GM21447 (cell line): ENCODE measurements around the gene MAP2K6.

Experiments
- ATAC-seq: cut with Tn5 transposase; IDR thresholded peaks from one replicate; pipeline ENCODE4 v1.9.1; 2021; ENCODE audit not compliant: unreplicated experiment

Gene MAP2K6

GRCh38 chr17:69414408-69415274 is at the start of gene MAP2K6:
TSS of gene MAP2K6 (plus strand) at chr17:69414697. CDS start at chr17:69414985, 288 bp downstream.
- peak; percentile 97 for ATAC-seq

GRCh38 chr17:69367298-69367697 is 47.2 kb upstream of the MAP2K6 start:
- peak; percentile 96 for ATAC-seq

GRCh38 chr17:69373069-69373468 is 41.4 kb upstream of the MAP2K6 start:
- ATAC-seq, result no peak

GRCh38 chr17:69375229-69375628 is 39.3 kb upstream of the MAP2K6 start:
- ATAC-seq, result no peak

- no peak for ATAC-seq
Observed at GRCh38 chr17:69388822-69389442, 25.6 kb upstream of the MAP2K6 start.

GRCh38 chr17:69390795-69391501 is 23.5 kb upstream of the MAP2K6 start:
- no peak for ATAC-seq

DNA sequence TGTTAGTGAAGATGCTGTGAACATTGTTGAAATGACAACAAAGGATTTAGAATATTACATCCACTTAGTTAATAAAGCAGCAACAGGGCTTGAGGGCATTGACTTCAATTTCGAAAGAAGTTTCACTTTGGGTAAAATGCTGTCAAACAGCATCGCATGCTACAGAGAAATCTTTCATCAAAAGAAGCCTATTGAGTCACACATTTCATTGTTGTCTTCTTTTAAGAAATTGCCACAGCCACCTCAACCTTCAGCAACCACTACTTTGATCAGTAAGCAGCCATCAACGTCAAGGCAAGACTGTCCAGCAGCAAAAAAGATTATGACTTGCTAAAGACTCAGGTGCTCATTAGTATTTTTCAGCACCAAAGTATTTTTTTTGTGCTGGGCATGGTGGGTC is 13.2 kb upstream of the MAP2K6 start:
- ATAC-seq, result no peak

DNA sequence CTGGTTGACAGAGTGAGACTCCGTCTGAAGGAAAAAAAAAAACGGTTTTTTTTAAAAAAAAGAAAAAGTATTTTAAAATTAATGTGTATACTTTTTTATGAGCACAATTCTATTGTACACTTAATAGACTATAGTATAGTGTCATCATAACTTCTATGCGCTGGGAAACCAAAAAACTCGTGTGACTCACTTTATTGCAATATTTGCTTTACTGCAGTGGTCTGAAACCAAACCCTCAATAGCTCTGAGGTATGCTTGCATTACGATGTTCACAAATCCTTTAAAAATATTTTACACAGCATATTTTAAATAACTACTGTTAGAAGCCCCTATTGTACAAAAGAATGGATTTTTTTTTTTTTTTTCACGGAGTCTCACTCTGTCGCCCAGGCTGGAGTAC is 12.4 kb upstream of the MAP2K6 start:
- no peak for ATAC-seq

DNA sequence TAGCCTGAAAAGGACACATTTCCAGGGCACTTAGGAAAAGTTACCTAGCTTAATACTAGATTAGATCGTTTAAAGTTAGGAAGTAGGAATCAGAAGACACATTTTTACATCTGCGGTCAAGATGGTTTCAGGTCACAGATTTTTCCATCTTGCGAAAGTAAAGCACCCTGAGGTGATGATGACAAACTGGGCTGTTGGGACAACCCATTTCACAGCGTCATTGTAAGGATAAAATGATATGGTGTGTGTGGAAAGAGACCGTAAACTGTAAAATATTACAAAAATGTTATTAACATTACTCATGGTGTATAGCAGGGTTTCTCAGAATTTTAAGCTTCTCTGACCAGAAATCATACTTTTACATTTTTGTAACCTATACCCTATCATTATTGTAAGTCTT is 10.1 kb upstream of the MAP2K6 start:
- no peak for ATAC-seq

GRCh38 chr17:69405096-69405495 is 9.4 kb upstream of the MAP2K6 start:
- ATAC-seq, result no peak

DNA sequence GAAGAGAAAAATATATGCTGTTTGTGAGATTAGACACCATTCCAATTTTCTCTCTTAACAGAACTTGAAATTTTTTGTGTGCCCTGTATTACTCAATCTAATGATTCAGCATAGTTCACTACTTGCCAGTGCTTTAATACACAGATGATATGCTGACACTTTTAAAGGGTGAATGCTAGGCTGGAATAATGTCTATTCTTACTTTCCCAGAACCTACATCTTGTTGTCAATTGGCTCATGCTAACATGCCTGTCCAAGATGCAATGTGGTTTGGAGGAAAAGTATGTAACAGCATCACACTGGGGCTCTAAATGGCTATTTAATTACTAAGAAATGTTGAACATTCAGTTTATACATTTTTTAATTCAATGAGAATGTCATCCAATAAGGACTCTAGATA is 7.6 kb upstream of the MAP2K6 start:
- no peak for ATAC-seq

GRCh38 chr17:69407759-69408158 is 6.7 kb upstream of the MAP2K6 start:
- ATAC-seq, result no peak

DNA sequence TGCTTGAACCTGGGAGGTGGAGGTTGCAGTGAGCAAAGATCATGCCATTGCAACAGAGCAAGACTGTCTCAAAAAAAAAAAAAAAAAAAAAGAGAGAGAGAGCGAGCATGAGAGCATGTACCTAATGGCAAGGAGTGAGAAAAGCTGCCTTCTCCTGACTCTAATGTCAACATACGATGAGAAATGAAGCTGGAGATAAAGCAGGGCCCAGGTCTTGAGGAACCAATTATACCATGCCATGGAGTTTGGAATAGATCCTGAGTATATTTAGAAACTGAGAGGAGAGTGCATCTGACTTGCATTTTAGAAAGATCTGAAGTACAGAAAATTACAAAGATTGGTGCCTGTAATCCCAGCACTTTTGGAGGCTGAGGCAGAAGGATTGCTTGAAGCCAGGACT is 3.8 kb upstream of the MAP2K6 start:
- no peak for ATAC-seq

DNA sequence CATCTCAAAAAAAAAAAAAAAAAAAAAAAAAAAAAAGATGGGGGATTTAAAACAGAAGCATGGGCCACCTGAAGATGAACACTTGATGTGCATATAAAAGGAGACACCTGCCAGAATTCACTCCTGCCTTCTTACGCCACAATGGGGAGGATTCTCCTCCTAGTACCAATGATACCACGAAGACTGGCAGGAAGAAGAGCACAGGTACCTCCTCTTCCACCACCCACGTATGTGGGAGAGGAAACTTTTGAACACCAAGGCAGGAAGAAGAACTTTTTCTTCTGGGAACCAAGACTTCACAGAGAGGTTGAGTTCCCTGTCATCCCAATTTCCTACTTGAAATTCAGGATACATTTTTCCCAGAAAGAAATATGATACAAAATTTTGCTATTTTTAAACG is 2.7 kb upstream of the MAP2K6 start:
- no peak for ATAC-seq

GRCh38 chr17:69412251-69412671 is 2.2 kb upstream of the MAP2K6 start:
- no peak for ATAC-seq

GRCh38 chr17:69415431-69415830 is 934 bp downstream of the MAP2K6 start:
- ATAC-seq, result no peak

DNA sequence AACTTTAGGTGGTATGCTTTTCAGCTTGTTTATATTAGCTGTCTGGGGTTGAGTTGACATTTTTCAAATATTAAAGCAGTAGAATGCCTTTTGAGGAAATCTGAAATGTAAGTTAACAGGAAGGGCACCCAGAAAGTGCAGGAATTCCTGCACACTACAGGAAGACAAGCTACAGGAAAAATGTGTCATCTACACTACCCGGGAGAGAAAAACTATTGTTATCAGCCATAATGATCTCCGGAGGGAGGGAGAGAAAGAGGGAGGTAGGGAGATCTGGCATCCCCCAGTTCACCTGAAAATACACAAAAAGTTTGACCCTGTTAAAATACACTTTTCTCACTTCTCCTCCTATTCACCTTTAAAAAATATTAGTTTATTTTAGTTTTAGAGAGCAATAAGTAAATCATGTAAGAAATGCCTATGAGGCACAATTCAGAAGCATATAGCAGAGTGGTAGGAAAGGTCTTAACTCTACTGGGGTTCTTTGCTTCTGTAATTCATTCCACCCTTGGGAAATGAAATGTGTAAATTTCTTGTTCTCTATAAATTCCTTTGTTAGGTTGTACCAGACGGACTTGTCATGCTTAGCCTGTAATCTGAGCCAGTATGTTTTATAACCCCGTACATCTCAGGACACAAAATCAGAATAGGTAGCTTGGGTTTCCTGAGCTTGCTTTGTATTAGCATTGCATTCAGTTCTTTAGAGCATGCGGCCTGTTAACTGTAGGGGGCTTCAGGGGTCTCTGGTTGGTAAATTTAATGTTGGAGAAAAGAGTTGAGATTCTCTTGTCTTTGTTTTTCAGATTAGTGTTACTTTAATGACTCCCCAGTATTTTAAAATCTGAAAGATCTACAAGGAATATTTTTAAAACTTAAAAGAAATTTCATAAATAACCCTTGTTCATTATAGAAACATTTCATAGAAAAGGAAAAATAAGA is 3.3 kb downstream of the MAP2K6 start:
- no peak for ATAC-seq

DNA sequence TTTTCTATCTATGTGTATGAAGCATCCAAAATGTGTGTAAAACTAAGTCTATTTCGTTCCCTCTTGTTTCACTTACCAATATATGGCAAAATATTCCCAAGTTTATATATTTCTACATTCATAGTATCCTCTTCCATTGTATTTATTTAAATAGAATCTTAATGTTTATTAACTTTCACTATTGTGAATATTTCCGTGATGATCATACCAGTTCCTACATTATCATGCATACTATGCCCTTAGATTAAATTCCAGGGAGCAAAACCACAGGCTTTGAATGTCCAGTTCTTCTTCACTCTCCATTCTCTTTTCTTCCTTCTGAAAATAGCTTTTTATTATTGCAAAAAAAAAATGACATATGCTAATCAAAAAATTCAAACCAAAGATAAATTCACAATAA is 4.0 kb downstream of the MAP2K6 start:
- no peak for ATAC-seq

GRCh38 chr17:69423450-69423849 is 9.0 kb downstream of the MAP2K6 start:
- ATAC-seq, result no peak

DNA sequence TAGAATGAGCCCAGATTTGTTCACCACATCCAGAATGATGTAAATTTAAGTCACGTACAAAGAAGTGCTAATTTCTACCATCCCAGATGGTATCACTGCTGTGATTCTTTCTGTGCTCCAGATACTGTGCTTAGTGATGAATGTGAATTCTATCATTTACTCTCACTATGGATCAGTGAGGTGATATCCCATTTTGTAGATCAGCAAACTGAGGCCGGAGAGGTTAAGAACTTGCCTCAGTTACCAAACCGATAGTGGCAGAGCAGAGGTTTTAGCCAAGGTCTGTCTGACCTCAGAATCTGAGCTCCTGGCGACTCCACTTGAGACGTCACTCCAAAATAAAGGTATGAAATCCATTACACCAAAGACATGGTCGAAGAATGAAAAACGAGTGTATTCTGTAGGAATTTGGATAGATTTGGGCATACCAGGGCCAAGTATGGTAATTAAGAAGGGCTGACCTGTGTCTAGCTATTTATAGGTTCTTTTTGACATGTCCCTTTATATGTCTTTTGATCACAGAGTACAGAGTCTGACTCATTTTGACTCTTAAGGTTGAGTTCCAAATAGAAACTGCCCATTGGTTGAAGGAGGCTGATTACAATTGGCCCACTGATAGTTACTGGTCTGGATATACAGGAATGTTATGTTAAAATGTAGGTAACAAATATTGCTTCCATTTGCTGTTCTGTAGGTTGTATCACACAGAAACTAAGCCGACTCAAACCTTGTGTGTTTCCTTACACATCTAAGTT is 10.0 kb downstream of the MAP2K6 start:
- ATAC-seq, result no peak
